ENCODE measurements around the gene BTN3A1.

Gene BTN3A1

DNA sequence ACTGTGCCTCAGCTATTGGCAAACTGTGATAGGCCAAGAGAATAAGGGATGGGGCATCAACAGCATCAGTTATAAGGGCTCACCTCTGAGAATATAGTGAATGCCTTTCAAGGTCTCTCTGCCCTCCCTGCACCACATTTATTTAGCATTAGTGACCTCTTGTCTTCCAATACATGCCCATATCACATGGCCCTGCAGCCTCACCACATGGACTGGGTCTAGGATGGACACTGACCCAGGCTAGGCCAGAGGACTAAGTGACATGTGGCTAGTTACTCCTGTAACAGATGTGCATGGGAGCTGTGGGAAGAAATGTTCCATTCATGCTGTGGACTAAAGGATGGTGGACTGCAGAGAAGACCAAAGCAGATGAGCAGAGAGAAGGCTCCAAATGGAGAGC lies 22.3 kb upstream of the BTN3A1 start:
- no peak for DNase-seq (ENCODE audit: low spot score)

DNA sequence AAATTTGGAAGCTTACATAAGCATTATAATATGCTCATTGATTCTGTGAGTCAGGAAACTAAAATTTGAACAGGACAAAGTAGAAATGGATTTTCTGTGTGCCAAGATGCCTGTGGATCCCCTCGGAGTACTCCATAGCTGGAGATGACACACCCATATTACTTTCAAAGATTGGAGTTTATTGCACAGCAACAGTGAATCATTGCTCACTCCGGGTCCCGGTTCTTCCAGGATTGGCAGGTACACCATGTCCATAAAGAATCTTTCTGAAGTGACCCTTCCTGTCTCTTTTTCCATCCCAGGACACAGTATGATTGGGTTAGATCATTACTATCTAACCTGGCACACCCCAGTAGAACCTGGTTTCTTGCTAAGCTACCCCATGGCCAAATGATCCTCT lies 21.8 kb upstream of the BTN3A1 start:
- DNase-seq (ENCODE audit: low spot score), result no peak

DNA sequence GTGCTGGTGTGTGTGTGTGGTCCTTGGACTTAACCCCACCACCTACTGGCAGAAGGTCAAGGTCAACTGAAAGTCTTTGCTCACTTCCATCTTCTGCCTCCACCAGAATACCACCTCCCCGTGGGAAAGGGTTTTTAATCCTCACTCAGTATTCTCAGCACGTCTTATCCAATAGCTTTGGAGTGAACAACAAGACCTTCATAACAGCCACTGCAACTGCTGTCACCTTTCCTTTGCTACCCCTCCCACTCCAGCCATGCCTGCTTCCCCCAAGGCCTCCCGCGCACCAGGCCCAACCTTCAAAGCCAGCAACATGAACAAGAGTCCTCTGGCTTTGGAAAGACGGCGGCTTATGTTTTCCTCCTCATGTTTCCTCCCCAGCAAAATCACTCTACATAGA lies 20.0 kb upstream of the BTN3A1 start:
- no peak for DNase-seq (ENCODE audit: low spot score)

DNA sequence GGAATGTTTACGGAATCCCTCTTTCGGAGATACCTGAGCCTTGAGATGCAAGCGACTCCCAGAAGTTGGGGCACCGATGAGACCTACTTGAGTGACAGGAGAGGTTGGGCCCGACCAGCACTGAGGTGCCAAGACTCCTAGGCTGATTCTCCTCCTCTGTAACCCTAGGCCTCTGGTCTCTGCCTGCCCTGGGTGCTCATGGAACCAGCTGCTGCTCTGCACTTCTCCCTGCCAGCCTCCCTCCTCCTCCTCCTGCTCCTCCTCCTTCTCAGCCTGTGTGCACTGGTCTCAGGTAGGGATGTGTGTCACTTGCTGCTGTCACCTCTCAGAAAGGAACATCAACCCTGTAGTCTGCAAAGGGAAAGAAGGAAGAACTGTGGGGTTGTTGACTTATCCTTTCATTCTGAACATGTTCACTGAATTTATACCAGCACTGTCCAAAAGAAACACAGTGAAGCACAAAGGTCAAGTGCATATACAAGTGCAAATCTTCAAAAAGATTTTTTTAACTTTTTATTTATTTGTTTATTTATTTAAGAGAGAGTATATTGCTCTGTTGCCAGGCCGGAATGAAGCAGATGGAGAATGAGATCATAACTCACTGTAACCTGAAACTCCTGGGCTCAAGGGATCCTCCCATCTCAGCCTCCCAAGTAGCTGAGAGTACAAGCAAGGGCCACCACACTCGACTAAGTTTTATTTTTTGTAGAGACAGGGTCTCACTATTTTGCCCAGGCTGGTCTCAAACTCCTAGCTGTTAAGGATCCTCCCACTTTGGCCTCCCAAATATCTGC lies 18.3 kb upstream of the BTN3A1 start:
- DNase-seq (ENCODE audit: low spot score), result peak; percentile 20

DNA sequence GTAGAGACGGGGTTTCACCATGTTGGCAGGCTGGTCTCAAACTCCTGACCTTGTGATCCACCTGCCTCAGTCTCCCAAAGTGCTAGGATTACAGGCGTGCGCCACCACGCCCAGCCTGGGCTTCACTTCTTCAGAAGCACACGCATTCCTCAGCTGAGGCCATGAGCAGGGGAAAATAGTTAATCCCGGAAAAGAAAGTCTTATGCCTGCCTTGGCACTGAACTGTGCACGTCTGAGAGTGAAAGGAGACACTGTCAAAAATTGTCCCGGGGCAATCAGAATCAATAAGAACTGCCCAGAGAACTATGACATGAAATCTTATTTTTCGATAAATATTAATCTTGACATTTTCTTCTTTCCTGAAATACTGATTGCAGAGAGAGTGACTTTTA lies 16.3 kb upstream of the BTN3A1 start:
- DNase-seq (ENCODE audit: low spot score), result no peak

DNA sequence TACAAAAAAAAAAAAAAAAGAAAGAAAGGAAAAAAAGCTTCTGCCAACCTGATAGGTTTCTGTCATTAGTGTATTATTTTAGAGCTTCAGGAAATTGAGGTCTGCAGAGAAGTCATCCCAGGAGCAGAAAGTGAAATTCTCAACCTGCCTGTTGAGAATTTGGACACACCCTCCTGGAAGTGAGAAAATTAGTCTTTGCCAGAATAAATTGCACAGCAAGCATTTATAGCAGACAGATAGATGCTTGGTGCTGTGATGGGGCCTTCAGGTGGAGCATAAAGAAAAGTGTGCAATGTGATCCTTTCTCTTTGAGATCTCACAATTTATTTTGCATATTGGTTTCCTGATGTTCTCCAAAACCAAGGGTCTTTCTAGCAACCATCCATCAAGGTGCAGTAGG lies 14.5 kb upstream of the BTN3A1 start:
- DNase-seq (ENCODE audit: low spot score), result no peak

DNA sequence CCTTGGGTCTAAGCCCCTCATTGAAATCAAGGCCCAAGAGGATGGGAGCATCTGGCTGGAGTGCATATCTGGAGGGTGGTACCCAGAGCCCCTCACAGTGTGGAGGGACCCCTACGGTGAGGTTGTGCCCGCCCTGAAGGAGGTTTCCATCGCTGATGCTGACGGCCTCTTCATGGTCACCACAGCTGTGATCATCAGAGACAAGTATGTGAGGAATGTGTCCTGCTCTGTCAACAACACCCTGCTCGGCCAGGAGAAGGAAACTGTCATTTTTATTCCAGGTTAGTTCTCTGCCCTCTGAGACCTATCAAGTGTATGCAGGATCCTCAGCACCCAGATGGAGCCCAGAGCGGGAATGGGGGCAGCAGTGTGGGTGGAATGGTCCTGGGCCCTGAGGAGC lies 14.1 kb upstream of the BTN3A1 start:
- DNase-seq (ENCODE audit: low spot score), result no peak

DNA sequence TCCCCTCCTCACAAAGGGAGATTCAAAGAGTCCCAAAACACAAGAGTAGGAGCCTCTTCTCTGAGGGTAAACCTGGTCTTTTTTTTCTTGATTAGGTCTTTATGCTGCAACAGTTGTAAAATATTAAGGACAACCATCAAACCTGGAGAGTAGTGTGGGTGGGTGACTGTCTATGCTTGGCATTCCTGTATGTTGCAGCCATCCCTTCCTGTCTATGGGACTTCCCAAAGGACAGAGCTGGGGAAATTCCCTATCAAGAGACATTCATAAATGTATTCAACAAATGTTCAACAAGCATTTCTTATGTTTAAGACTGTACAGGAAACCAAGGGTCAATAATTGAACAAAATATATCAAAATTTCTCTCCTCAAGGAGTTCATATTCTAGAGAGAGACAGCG lies 13.6 kb upstream of the BTN3A1 start:
- no peak for DNase-seq (ENCODE audit: low spot score)

DNA sequence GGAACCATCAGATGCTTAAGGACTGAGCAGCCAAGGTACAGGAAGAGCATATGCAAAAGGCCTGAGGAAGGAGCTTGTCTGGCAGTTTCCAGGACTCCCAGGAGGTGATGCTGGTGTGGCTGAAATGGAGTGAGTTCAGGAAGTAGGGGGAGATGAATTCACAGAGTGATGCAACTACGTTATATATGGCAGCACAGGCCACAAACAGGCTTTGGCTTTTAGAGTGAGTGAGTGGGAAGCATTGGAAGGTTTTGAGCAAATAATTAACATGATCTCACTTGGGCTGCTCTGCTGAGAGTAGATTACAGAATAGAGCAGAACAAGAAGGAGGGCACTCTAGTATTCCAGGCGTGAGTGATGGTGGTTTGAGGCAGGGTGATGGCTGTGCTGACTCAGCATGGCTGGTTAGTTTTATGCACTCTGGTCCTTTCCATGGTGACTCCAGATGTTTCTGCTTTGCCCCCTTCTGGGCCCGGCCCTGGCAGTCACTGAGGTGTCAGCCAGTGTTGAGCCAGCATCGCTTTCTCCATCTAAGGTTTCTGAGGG lies 12.7 kb upstream of the BTN3A1 start:
- DNase-seq (ENCODE audit: low spot score), result no peak

DNA sequence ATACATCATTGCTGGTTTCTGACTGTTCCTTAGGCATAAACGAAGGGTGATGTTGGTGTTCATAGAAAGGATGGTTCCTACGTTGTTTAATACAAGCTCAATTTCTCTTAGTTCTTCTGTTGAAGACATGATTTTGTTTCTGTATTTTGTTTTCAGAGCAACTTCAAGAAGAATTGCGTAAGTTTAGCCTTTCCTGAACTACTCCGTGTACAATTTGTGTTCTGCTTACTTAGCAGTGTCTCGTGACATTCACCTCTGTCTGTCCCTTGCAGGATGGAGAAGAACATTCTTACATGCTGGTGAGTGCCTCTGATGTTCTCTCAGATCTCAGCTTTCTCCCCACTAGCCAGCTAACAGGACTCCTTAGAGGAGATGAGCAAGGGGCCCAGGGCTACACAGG lies 11.5 kb upstream of the BTN3A1 start:
- no peak for DNase-seq (ENCODE audit: low spot score)

DNA sequence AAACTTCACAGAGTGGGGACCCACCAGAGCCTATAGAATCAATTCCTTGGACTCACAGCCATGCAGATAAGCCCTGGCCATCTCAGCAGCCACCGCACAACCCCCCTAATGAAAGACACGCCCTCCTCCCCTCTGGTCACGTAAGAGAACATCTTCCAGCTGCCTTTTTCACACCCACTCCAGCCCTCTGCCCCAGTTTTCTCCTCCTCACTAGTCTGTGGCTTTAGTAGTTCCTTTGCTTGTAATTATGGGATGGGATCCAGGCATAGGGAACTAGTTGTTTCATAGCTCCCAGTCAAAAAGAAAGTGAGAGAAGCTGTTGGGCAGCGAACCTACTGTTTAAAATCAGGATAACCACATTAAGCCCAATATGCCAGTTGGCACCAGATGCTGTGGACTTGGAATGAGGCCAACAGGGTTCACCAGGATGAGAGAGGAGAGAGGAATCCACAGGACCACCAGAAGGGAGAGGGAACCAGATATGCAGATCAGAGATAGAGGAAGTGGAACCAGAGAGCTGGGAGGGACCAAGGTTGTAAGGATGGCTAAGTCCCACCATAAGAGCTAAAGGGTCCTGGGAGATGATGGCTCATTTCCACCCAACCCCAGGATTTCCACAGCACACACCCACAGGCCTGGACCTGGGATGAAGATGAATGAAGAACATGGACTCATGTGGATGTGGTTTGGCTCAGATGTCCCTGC lies 9.0 kb upstream of the BTN3A1 start:
- DNase-seq (ENCODE audit: low spot score), result no peak

DNA sequence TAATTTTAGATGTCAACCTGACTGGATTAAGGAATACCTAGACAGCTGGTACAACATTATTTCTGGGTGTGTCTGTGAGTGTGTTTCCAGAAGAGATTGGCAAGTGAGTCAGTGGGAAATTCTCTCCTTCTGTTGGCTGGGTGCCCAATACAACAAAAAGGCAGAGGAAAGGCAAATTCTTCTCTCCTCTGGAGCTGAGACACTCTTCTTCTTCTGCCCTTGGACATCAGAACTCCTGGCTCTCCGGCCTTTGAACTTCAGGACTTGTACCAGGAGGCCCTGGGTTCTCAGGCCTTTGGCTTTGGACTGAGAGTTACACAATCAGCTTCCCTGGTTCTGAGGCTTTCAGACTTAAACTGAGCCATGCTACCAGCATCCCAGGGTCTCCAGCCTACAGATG lies 7.8 kb upstream of the BTN3A1 start:
- no peak for DNase-seq (ENCODE audit: low spot score)

DNA sequence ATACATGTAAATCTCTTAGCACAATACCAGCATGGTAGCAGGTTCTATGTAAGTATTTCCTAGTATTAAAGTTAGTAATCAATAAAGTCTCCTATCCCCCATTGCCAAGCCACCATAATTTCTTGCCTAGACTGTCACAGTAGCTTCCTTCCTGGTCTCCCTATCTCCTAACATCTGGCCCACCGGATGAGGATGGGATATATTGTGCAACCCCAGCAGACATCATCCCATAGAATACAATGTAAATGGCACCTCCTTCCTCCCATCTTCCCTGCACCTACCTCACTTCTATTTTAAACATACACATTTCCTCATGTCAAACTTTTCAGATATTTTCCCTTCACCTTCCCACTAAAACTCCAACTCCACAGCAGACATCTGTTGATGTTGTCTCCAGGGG lies 3.5 kb upstream of the BTN3A1 start:
- DNase-seq (ENCODE audit: low spot score), result no peak

DNA sequence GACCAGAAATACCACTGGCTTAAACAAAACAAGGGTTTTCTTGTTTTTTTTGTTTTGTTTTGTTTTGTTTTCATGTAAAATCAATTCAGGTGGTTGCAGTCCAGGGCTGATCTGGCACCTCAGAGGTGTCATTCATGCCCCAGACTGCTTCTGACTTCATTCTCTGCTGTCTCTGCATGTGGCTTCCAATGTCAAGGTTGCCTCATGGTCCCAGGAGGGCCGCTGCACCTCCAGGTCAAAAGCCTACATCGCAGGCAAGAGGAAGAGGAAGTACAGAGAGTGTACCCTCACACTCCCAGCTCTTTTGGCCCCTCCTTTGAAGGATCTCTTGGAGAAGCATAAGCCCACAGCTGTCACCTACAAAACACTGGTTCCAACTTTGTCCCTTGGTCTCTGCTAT lies 1.4 kb upstream of the BTN3A1 start:
- no peak for DNase-seq (ENCODE audit: low spot score)

DNA sequence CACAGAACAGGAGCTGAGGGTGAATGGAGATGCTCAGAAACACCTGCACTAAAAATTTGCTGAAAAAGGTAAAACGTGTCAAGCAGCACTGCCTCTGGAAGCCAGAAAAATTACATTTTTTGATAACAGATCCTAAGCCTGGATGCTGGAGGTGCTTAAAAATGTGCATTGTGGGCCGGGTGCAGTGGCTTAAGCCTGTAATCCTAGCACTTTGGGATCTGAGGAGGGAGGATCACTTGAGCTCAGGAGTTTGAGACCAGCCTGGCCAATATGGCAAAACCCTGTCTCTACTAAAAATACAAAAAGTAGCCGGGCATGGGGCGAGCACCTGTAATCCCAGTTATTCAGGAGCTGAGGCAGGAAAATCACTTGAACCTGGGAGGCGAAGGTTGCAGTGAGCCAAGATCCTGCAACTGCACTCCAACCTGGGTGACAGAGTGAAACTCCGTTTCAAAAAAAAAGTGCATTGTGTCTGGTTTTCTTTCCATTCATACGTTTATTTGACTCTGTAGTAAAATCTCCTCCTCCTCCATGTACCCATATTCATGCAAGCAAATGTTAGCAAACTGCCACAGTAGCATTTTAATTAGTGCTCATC lies 587 bp upstream of the BTN3A1 start:
- no peak for DNase-seq (ENCODE audit: low spot score)

DNA sequence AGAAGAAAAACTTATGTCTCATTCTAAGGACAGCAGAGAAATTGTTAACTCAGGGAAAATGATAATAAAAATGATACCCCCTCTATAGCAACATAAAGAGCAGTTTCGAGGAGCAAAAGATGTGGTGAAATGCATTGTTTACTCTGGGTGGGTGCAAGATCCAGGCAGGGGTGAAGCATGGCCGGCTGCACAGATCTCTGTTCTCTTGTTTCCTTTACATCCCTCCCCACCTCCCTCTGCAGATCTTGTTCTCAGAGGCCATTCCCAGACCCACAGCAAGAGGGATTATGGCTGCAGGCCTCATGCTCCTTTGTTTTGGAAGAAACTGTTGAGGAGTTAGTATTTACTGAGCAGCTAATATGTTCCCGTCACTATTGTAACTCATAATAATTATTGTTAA lies 1.8 kb downstream of the BTN3A1 start:
- no peak for DNase-seq (ENCODE audit: low spot score)

DNA sequence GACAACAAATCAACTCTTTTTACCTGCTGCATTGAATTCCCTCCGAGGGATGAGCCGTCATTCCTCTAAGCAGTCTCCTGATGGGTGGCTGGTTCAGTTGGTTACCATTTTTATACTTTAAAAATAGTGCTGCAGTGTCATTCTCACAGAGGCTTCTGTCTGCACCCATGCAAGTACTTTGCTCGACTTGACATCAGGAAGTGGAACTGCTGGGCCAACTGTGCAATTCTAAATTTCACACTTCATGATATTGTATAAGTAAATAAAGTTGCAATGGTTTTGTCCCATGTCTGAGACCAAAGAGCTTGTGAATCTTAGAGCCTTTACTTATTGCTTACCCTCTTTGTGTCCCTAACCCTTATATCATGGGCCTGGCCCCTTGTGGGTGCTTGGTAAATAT lies 2.5 kb downstream of the BTN3A1 start:
- no peak for DNase-seq (ENCODE audit: low spot score)

DNA sequence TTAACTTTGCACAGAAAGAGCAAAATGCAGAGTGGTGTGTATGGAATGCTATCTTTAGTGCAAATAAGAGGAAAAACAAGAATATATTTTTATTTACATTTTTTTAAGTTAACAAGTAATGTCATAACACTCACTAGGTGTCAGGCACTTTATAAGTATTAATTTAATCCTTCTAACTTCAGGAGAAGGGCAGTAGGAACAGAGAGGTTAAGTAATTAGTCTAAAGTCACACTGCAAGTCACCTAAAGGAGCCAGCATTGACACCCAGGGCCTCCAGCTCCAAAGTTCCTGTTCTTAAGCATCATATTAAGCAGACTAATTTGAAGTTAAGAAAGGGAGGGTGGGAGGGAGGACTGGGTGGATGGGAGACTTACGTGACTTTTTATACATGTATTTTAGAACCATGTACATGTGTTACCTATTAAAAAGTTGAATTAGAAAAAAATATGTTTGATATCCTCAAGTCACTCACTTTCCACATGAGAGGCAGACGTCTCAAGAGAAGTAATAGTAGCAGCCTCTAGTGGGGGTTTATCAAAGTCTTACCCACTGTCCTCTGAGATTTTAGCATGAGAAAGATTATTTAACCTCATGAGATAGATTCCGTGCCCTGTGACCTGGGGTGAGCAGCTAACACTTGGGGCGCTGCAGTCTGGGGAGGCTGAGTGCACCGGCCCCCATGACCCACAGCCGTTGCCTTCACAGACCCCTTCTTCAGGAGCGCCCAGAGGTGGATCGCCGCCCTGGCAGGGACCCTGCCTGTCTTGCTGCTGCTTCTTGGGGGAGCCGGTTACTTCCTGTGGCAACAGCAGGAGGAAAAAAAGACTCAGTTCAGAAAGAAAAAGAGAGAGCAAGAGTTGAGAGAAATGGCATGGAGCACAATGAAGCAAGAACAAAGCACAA lies 7.0 kb downstream of the BTN3A1 start:
- DNase-seq (ENCODE audit: low spot score), result no peak

DNA sequence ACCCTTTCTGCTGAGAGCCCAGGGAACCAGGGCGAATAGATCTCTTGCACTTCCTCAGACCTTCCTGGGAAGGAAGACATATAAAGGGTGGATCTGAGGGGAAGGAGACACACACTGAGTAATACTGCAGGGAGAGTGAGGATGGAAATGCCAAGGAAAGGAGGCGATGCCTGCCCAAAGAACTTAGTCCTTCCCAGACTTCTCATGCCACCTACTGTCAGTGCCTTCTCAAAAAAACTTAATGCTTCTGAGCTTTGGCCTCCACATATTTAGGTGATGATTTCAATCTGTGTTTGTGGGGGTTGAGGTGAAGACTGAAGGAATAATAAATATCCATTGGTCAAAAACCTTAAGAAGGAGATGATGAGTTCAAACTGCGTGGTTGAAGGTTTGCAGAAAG lies 9.7 kb downstream of the BTN3A1 start:
- DNase-seq (ENCODE audit: low spot score), result no peak

DNA sequence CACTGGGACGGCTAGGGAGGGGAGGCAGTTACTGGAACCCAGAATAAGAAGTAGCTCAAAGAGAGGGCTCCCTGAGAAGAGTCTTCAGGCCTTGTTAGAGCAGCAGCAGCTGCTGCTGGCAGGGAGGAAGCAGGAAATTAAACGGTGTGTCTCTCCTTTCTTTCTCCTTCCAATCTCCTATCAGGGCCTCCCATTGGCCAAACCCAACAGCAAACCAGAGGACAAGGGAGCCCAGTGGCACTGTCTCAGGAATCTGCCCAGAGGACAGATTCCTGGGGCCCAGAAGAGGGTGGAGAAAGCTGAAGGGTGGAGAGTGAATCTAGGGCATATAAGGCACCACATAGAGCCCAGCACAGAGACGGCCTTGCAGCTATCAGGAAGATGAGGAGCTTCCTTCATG lies 10.2 kb downstream of the BTN3A1 start:
- no peak for DNase-seq (ENCODE audit: low spot score)

DNA sequence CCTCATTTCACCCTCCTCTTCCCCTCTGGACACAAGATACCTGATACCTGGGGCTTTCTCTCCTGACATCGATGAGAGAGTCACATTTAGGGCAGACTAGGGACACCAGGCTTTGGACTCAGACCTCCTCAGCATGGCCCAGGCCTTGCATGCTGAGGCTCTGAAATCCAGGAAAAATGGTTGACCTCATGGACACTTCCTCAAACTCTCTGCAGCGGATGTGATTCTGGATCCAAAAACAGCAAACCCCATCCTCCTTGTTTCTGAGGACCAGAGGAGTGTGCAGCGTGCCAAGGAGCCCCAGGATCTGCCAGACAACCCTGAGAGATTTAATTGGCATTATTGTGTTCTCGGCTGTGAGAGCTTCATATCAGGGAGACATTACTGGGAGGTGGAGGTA lies 10.9 kb downstream of the BTN3A1 start:
- no peak for DNase-seq (ENCODE audit: low spot score)

DNA sequence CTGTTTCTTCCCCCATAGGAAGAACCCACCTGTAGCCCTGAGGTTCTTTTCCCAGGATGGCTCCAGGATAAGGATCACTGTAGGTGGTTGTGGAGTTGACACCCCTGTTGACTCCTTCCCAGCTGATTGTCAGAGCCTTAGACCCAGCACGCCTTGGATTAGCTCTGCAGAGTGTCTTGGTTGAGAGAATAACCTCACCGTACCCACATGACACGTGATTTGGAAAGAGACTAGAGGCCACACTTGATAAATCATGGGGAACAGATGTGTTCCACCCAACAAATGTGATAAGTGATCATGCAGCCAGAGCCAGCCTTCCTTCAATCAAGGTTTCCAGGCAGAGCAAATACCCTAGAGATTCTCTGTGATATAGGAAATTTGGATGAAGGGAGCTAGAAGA lies 12.2 kb downstream of the BTN3A1 start:
- no peak for DNase-seq (ENCODE audit: low spot score)
